ENCODE measurements around the gene ATP11B. TPM values are rescaled to one million over a fixed set of nuclear protein-coding genes. Genes with fewer than 3 reads are reported as not detected.
A peak's percentile ranks its signal among the peaks of the same experiment; 100 is the strongest.

ATP11B gene
- total RNA-seq, 1 experiment from 2014 or later: 73.9 TPM

- Histone ChIP-seq H3K36me3 (no peaks in the 10 kb centered on the region), H3K27ac (no peak overlapping the region), H3K4me1 (no peaks in the 10 kb centered on the region), H3K27me3 (no peaks in the 10 kb centered on the region), H3K9me3 (replicated peaks) (no peaks in the 10 kb centered on the region), H3K4me3 (no peak overlapping the region)
- no peak for DNase-seq
Observed at GRCh38 chr3:182921665-182922355, 128.5 kb downstream of the ATP11B start.

GRCh38 chr3:182925330-182925943 is 132.1 kb downstream of the ATP11B start:
- H3K4me3 ChIP-seq: no peak overlapping the region
- DNase-seq: no peak

GRCh38 chr3:182925944-182926337 is 132.6 kb downstream of the ATP11B start:
- no peak overlapping the region for H3K27ac ChIP-seq

More at GRCh38 chr3:182925330-182925943, 132.1 kb downstream of the ATP11B start:
- Histone ChIP-seq H3K36me3 (no peaks in the 10 kb centered on the region; the same call in 1 of the 2 replicates), H3K9me3 (replicated peaks) (no peaks in the 10 kb centered on the region), H3K4me1 (no peaks in the 10 kb centered on the region), H3K27ac (no peak overlapping the region), H3K27me3 (no peaks in the 10 kb centered on the region)

DNA sequence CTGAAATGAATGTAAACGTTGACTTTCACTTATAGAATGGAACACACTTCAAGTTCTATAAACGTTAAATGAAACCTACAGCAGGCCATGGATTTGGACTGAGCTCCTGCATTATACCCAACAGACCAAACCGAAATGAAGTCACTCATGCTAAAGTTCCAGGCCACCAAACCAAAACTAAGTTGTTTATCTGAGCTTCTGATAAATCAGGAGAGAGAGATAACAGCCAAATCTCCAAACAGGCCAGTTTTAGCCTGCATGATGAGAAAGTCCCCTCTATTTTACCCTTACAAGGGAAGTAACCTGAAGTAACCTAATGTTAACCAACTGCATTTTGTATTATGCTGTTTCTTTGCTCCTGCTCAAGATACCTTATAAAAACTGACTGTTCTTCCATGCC is 142.5 kb downstream of the ATP11B start:
- no peak for DNase-seq
- H3K27me3 ChIP-seq: no peaks in the 10 kb centered on the region
- peaks cover 6% of the 10 kb centered on the region for H3K4me1 ChIP-seq

More at GRCh38 chr3:182925944-182926337, 132.6 kb downstream of the ATP11B start:
- Histone ChIP-seq H3K4me1 (no peaks in the 10 kb centered on the region), H3K36me3 (no peaks in the 10 kb centered on the region; the same call in 1 of the 2 replicates), H3K9me3 (replicated peaks) (no peaks in the 10 kb centered on the region), H3K27me3 (no peaks in the 10 kb centered on the region), H3K4me3 (no peak overlapping the region)
- DNase-seq: no peak

DNA sequence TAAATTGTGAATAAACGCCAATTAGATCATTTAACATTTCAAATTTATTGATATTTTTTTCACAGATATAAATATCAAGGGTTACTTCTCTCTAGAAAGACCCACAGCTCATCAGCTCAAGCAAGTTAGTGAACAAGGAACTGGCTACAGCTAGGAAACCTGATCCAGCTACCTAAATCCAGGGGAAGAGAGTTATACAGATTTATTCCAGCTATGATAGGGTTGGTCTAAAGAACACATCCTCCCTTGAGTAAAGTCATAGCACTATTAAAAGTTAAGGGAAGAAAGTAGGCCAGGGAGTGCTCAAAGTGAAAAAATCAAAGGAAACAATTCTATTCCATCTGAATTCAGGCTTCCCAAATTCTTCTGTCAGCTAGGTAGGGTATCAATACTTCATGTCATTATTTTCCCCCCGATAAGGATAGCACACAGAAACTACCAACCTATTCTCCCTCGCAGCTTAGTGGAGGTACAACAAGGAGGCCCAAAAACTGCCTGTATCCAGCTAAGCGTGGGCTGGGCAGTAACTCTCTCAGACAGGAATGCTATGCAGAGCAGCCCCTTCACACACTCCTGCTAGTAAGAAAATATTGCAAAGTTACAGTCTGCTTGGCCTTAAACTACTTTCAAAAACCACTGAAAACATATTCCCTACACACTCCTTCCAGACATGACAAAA is 143.1 kb downstream of the ATP11B start:
- DNase-seq: no peak
- Histone ChIP-seq H3K27me3 (no peaks in the 10 kb centered on the region), H3K27ac (no peak overlapping the region), H3K36me3 (peaks cover 3% of the 10 kb centered on the region; the same call in 1 of the 2 replicates), H3K4me3 (no peak overlapping the region), H3K9me3 (replicated peaks) (0 out of 2 replicates have a peak, but pooled peaks cover 5% of the 10 kb centered on the region), H3K4me1 (peaks cover 6% of the 10 kb centered on the region)

More for the DNA sequence above, 142.5 kb downstream of the ATP11B start:
- H3K27ac ChIP-seq: no peak overlapping the region
- H3K4me3 ChIP-seq: no peak overlapping the region
- H3K36me3 ChIP-seq: peaks cover 3% of the 10 kb centered on the region; the same call in 1 of the 2 replicates
- 0 out of 2 replicates have a peak, but pooled peaks cover 5% of the 10 kb centered on the region for H3K9me3 ChIP-seq (replicated peaks)

DNA sequence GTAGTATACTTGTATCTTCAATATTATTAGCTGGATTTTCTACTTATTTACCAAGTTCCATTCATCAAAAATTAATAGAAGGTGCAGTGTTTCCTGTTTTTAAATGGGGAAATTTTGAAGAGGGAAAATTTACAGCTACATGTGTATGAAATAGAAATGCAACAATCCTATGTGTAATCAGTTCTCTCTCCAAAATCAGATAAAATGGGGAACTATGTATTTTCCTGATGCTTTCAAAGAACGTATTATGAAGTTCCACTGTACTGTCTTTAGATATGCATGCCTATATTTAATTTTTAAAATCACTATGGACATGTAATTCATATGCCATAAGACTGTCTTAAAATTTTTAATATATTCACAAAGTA is 143.6 kb downstream of the ATP11B start:
- no peak for DNase-seq

GRCh38 chr3:182937293-182938051 is 144.2 kb downstream of the ATP11B start:
- Histone ChIP-seq H3K27me3 (no peaks in the 10 kb centered on the region), H3K27ac (no peak overlapping the region), H3K9me3 (replicated peaks) (0 out of 2 replicates have a peak, but pooled peaks cover under 1% of the 10 kb centered on the region), H3K4me3 (no peak overlapping the region), H3K4me1 (peaks cover 6% of the 10 kb centered on the region), H3K36me3 (peaks cover under 1% of the 10 kb centered on the region; the same call in 1 of the 2 replicates)
- DNase-seq: peak; percentile 42 to 60

More for the DNA sequence above, 143.6 kb downstream of the ATP11B start:
- no peaks in the 10 kb centered on the region for H3K27me3 ChIP-seq
- no peak overlapping the region for H3K4me3 ChIP-seq
- H3K4me1 ChIP-seq: peaks cover 6% of the 10 kb centered on the region
- 0 out of 2 replicates have a peak, but pooled peaks cover 5% of the 10 kb centered on the region for H3K9me3 ChIP-seq (replicated peaks)
- H3K36me3 ChIP-seq: peaks cover 3% of the 10 kb centered on the region; the same call in 1 of the 2 replicates
- no peak overlapping the region for H3K27ac ChIP-seq

- Histone ChIP-seq H3K9me3 (replicated peaks) (no peaks in the 10 kb centered on the region), H3K27ac (no peak overlapping the region), H3K27me3 (no peaks in the 10 kb centered on the region), H3K4me3 (no peak overlapping the region), H3K36me3 (peaks cover 2% of the 10 kb centered on the region; the same call in 1 of the 2 replicates), H3K4me1 (peaks cover 6% of the 10 kb centered on the region)
- DNase-seq: no peak
Observed at GRCh38 chr3:182940266-182940808, 147.0 kb downstream of the ATP11B start.

- Histone ChIP-seq H3K27me3 (no peaks in the 10 kb centered on the region), H3K4me3 (no peak overlapping the region), H3K9me3 (replicated peaks) (no peaks in the 10 kb centered on the region), H3K36me3 (peaks cover 2% of the 10 kb centered on the region; the same call in 1 of the 2 replicates), H3K4me1 (peaks cover 6% of the 10 kb centered on the region), H3K27ac (no peak overlapping the region)
- DNase-seq: no peak
Observed at GRCh38 chr3:182941719-182942118, 148.4 kb downstream of the ATP11B start.

DNA sequence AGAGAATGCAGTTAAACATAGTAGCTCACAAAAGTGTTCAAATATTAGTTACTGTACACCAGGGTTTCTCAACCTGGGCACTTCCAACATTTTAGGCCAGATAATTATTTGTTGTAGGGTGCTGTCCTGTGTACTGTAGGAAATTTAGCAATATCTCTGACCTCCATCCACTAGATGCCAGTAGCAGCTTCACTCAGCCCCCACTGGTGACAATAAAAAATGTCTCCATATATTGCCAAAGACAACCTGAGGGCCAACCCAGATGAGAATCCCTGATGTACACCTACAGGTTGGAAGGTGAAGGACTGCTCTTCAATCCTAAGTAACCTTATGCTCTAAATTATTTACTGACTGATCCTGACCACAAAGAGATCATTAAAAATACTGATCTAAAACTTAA is 154.6 kb downstream of the ATP11B start:
- H3K36me3 ChIP-seq: peaks cover 11% of the 10 kb centered on the region
- no peaks in the 10 kb centered on the region for H3K9me3 ChIP-seq (replicated peaks)
- H3K27me3 ChIP-seq: no peaks in the 10 kb centered on the region
- no peaks in the 10 kb centered on the region for H3K4me1 ChIP-seq
- no peak overlapping the region for H3K27ac ChIP-seq
- DNase-seq: no peak
- no peak overlapping the region for H3K4me3 ChIP-seq

GRCh38 chr3:182948305-182948704 is 155.0 kb downstream of the ATP11B start:
- Histone ChIP-seq H3K27ac (no peak overlapping the region), H3K9me3 (replicated peaks) (no peaks in the 10 kb centered on the region), H3K27me3 (no peaks in the 10 kb centered on the region), H3K36me3 (peaks cover 13% of the 10 kb centered on the region), H3K4me1 (no peaks in the 10 kb centered on the region), H3K4me3 (no peak overlapping the region)
- DNase-seq: no peak

DNA sequence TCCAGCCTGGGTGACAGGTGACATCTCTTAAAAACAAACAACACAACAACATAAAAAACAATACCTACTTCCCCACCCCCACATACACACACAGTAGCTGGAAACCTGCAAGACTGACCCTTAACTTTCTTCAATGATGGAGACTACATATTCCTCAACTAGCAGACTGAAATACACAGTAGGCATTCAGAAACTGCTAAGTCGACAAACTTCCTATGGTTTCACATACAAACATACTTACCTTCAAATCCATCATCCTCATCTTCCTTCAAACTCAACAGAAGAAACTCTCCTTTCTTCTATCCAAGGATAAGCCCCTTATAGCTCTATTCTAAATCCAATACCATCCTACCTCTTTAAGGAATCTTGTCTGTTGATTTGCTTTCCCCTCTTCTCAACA is 156.4 kb downstream of the ATP11B start:
- Histone ChIP-seq H3K27me3 (no peaks in the 10 kb centered on the region), H3K9me3 (replicated peaks) (no peaks in the 10 kb centered on the region), H3K4me1 (no peaks in the 10 kb centered on the region), H3K36me3 (peaks cover 25% of the 10 kb centered on the region), H3K27ac (no peak overlapping the region), H3K4me3 (no peak overlapping the region)
- no peak for DNase-seq

DNA sequence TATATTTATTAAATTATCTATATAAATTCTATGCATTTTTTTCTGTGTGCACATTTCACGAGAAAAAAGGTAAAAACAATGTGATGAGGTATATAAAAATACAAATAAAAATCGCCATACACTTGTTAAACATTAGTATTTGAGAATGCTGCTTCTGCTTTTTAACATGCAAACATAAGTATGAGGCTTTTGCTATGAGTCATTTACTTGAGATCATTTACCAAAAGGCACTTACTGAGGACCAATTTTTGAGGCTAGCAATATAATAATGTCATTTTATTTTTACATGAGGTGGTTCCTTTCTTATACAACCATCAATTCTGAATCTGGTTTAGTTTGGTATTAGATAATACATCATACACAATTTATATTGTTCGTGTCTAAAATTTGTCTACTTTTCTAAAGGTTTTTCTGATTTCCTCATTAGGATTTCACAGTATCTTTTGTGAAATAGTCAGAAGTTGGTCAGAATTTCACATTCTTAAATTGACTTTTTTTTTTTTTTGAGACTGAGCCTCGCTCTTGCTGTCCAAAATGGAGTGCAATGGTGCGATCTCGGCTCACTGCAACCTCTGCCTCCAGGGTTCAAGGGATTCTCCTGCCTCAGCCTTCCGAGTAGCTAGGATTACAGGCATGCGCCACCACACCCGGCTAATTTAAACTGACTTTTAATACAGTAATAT is 161.4 kb downstream of the ATP11B start:
- Histone ChIP-seq H3K36me3 (peaks cover 43% of the 10 kb centered on the region), H3K27ac (no peak overlapping the region), H3K4me3 (no peak overlapping the region), H3K4me1 (no peaks in the 10 kb centered on the region), H3K9me3 (replicated peaks) (no peaks in the 10 kb centered on the region; the same call in 1 of the 2 replicates), H3K27me3 (no peaks in the 10 kb centered on the region)
- no peak for DNase-seq

GRCh38 chr3:182957226-182957625 is 163.9 kb downstream of the ATP11B start:
- no peak overlapping the region for H3K4me3 ChIP-seq
- no peak overlapping the region for H3K27ac ChIP-seq
- H3K27me3 ChIP-seq: no peaks in the 10 kb centered on the region
- DNase-seq: no peak
- peaks cover 53% of the 10 kb centered on the region for H3K36me3 ChIP-seq
- no peaks in the 10 kb centered on the region for H3K4me1 ChIP-seq
- no peaks in the 10 kb centered on the region; the same call in 1 of the 2 replicates for H3K9me3 ChIP-seq (replicated peaks)
